PC-9 (cell line): ENCODE results near the gene ARID5B.

Experiments used
- CTCF ChIP-seq: fragments of 200-600 bp; sonication (generic); conservative IDR thresholded peaks from 2 replicates; pipeline ENCODE4 v1.6.1; 2017; ENCODE audit warnings: mixed run types, antibody characterized with exemption, mild to moderate bottlenecking, moderate library complexity
- EZH2 ChIP-seq: fragments of 200-600 bp; sonication (generic); IDR thresholded peaks from 2 replicates; pipeline ENCODE4 v1.8.0; 2017; ENCODE audit warnings: antibody characterized with exemption, low read depth

GRCh38 chr10:61855771-61856170 lies 45.7 kb upstream of the ARID5B start:
- TF ChIP-seq CTCF (no peak), EZH2 (no peak)
